Choroid plexus epithelial cell (primary cell): ENCODE measurements around the gene PCDHGA5.

Experiments
- DNase-seq: peaks from one replicate; pipeline ENCODE4 v3.0.0-alpha.2; 2010; ENCODE audit warnings: low read depth
- H3K4me3 ChIP-seq: 2 replicates; pipeline ENCODE4 v1.5.1; 2011; ENCODE audit warnings: low read depth, mild to moderate bottlenecking, control low read depth, low read length, moderate library complexity
- TF ChIP-seq, protein P1 (sequence below): conservative IDR thresholded peaks from 2 replicates; pipeline ENCODE4 v1.5.1; 2011; ENCODE audit warnings: low read depth, mild to moderate bottlenecking, control low read depth, inconsistent platforms, low read length, moderate library complexity

PCDHGA5 gene

DNA sequence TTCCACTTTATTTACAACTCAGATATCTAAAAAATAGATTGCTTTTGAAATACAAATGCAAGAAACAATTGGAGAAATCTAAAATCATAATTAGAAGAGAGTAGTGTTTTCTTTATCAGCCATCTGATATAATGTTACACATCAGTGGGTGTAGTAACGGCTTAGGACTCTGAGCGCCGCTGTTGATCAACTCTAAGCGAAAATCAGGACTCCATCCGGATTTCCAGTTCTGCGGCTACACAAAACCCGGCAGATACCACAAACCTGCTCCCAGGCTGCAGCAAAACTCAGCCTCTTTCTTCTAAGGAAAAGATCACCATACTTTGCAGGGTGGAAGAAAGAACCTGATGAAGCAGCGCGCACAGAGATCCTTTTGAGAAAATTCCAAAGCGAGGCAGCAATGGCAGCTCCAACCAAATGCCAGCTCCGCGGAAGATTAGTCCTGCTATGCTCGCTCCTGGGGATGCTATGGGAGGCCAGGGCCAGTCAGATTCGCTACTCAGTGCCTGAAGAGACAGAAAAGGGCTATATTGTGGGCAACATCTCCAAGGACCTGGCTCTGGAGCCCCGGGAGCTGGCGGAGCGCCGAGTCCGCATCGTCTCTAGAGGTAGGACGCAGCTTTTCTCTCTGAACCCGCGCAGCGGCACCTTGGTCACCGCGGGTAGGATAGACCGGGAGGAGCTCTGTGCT is 38.7 kb downstream of the PCDHGA5 start, which contains the start of gene PCDHGA9:
PCDHGA9 (plus strand) TSS at position 226 of the 691 bp plus-strand sequence; CDS start at position 401, 175 bp downstream.
- TF ChIP-seq, protein P1, sequence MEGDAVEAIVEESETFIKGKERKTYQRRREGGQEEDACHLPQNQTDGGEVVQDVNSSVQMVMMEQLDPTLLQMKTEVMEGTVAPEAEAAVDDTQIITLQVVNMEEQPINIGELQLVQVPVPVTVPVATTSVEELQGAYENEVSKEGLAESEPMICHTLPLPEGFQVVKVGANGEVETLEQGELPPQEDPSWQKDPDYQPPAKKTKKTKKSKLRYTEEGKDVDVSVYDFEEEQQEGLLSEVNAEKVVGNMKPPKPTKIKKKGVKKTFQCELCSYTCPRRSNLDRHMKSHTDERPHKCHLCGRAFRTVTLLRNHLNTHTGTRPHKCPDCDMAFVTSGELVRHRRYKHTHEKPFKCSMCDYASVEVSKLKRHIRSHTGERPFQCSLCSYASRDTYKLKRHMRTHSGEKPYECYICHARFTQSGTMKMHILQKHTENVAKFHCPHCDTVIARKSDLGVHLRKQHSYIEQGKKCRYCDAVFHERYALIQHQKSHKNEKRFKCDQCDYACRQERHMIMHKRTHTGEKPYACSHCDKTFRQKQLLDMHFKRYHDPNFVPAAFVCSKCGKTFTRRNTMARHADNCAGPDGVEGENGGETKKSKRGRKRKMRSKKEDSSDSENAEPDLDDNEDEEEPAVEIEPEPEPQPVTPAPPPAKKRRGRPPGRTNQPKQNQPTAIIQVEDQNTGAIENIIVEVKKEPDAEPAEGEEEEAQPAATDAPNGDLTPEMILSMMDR: peak; percentile 52
- peak within 1 kb of the TSS; percentile 38 for H3K4me3 ChIP-seq
- peak; percentile 43 for DNase-seq

DNA sequence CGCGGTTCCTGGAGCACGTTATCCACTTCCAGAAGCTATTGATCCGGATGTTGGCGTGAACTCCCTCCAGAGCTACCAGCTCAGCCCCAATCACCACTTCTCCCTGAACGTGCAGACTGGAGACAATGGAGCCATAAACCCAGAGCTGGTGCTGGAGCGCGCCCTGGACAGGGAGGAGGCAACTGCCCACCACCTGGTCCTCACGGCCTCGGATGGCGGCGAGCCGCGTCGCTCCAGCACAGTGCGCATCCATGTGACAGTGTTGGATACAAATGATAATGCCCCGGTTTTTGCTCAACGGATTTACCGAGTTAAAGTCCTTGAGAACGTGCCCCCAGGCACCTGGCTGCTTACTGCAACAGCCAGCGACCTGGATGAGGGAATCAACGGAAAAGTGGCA is 39.4 kb downstream of the PCDHGA5 start:
- DNase-seq: no peak
- no peak overlapping the region for H3K4me3 ChIP-seq
- TF ChIP-seq, protein P1: no peak

DNA sequence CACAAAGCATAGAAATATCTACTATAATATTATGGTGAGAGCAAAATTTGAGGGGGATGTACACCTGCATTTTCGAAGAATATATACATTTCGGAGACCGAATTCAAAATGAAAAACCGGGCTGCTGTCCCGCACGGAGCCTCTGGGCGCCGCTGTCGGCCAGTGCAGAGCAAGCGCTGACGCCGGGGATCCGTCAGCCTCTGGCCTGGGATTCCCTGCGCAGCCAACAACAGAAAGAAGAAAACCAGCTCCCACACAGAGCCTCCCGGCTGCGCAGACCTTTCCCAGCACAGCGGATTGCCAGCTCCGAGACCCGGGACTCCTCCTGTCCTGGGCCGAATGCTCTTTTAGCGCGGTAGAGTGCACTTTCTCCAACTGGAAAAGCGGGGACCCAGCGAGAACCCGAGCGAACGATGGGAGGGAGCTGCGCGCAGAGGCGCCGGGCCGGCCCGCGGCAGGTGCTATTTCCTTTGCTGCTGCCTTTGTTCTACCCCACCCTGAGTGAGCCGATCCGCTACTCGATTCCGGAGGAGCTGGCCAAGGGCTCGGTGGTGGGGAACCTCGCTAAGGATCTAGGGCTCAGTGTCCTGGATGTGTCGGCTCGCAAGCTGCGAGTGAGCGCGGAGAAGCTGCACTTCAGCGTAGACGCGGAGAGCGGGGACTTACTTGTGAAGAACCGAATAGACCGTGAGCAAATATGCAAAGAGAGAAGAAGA is 44.0 kb downstream of the PCDHGA5 start, which contains the start of gene PCDHGB6:
PCDHGB6 (plus strand) TSS at position 232 of the 716 bp plus-strand sequence; CDS start at position 414, 182 bp downstream.
- DNase-seq: peak; percentile 50
- H3K4me3 ChIP-seq: peak within 1 kb of the TSS; percentile 40
- TF ChIP-seq, protein P1: peak; percentile 65

DNA sequence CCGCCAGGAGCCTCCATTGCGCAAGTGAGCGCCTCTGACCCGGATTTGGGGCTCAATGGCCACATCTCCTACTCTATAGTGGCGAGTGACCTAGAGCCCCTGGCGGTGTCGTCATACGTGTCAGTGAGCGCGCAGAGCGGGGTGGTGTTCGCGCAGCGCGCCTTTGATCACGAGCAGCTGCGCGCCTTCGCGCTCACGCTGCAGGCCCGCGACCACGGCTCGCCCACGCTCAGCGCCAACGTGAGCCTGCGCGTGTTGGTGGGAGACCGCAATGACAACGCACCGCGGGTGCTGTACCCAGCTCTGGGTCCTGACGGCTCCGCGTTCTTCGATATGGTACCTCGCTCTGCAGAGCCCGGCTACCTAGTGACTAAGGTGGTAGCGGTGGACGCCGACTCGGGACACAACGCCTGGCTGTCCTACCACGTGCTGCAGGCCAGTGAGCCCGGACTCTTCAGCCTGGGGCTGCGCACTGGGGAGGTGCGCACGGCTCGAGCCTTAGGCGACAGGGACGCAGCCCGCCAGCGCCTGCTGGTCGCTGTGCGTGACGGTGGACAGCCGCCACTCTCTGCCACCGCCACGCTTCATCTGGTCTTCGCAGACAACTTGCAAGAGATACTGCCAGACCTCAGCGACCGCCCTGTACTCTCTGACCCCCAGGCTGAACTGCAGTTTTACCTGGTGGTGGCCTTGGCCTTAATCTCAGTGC is 45.8 kb downstream of the PCDHGA5 start:
- TF ChIP-seq, protein P1: no peak
- no peak overlapping the region for H3K4me3 ChIP-seq
- DNase-seq: no peak

DNA sequence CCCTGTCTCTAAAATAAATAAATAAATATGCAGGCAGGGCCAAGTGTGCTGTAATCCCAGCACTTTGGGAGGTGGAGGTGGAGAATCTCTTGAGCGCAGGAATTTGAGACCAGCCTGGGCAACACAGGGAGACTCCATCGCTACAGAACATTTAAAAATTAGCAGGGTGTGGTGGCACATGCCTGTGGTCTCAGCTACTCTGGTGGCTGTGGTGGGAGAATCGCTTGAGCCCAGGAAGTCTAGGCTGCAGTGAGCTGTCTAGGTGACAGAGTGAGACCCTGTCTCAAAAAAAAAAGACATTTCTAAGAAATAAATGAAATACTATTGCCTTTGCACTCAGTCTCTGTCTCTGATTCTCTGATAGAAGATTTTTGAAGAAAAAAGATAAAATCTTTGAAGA is 47.6 kb downstream of the PCDHGA5 start:
- TF ChIP-seq, protein P1: no peak
- no peak overlapping the region for H3K4me3 ChIP-seq
- DNase-seq: no peak

DNA sequence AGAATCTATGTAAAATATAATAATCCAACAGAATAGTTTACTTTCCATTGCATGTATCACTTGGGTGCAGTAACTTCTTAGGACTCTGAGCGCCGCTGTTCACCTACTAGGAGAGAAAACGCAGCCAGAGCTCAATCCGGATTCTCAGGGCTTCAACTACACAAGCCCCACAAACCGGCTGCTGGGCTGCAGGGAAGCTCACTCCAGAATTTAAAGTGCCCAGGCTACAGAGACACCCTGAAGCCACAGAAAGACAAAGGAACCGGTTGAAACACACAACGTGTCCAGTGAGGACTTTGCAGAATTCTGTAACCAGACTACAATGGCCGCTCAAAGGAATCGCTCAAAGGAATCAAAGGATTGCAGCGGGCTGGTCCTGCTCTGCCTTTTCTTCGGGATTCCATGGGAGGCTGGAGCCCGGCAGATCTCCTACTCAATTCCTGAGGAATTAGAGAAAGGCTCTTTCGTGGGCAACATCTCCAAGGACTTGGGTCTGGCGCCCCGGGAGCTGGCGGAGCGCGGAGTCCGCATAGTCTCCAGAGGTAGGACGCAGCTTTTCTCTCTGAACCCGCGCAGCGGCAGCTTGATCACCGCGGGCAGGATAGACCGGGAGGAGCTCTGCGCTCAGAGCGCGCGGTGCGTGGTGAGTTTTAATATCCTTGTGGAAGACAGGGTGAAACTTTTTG is 49.0 kb downstream of the PCDHGA5 start, which contains the start of gene PCDHGA10:
PCDHGA10 (plus strand) TSS at position 134 of the 686 bp plus-strand sequence; CDS start at position 323, 189 bp downstream.
- peak within 1 kb of the TSS; percentile 57 for H3K4me3 ChIP-seq
- DNase-seq: peak; percentile 83
- TF ChIP-seq, protein P1: peak; percentile 75
